Activated B cell treated with CpG ODN at 0.5 μM for 24 hours (primary cell): ENCODE results near the gene FN3KRP. TPM values are rescaled to one million over a fixed set of nuclear protein-coding genes. Genes with fewer than 3 reads are reported as not detected.

Source experiments
- ATAC-seq: fragments of 200-7000 bp; cut with Tn5 transposase; one replicate; pipeline ENCODE4 v1.10.0; 2021; ENCODE audit warnings: low read depth, mild to moderate bottlenecking, moderate library complexity
- CTCF ChIA-PET: fragments of 350-600 bp; sonication (Branson Sonifier 250); formaldehyde crosslinking; loops from one replicate; lab custom pipeline; 2021; ENCODE audit warnings: antibody characterized with exemption; lab: Charles Lee
- POLR2A ChIA-PET: fragments of 350-600 bp; sonication (Branson Sonifier 250); formaldehyde crosslinking; loops from one replicate; lab custom pipeline; 2021; ENCODE audit warnings: antibody characterized with exemption; lab: Charles Lee
- DNase-seq: peaks from one replicate; pipeline ENCODE4 v3.0.0; 2022
- H3K27ac Mint-ChIP-seq: one replicate; pipeline ENCODE4 v1.8.0; 2020; ENCODE audit warnings: mixed read lengths
- H3K27me3 Mint-ChIP-seq: one replicate; pipeline ENCODE4 v1.8.0; 2021; ENCODE audit warnings: mixed read lengths
- H3K36me3 Mint-ChIP-seq: one replicate; pipeline ENCODE4 v1.8.0; 2021; ENCODE audit warnings: low read depth, mixed read lengths
- H3K4me1 Mint-ChIP-seq: one replicate; pipeline ENCODE4 v1.8.0; 2021; ENCODE audit warnings: mixed read lengths
- H3K4me3 Mint-ChIP-seq: one replicate; pipeline ENCODE4 v1.8.0; 2020; ENCODE audit warnings: mild to moderate bottlenecking, mixed read lengths
- H3K9me3 Mint-ChIP-seq: one replicate; pipeline ENCODE4 v1.8.0; 2020; ENCODE audit warnings: mixed read lengths
- intact Hi-C: fragments of 100-400 bp; cut with micrococcal nuclease; formaldehyde crosslinking; loops from one replicate; pipeline ENCODE4 v1.15.1; 2024
- total RNA-seq: library from RNA; stranded (reverse); gene quantifications from 2 replicates; pipeline ENCODE4 v1.2.3, GENCODE V29; 2022
- TF ChIP-seq, protein P1 (sequence below): fragments of 200-600 bp; IDR thresholded peaks from one replicate; pipeline ENCODE4 v1.8.0; 2022; ENCODE audit warnings: antibody characterized with exemption, mild to moderate bottlenecking

The FN3KRP gene
- 26.7 and 28.5 TPM in 2 replicates for total RNA-seq

- DNase-seq (peak; percentile 78), ATAC-seq (peak; percentile 95)
- Mint-ChIP-seq H3K4me1 (peaks cover 22% of the 10 kb centered on the region), H3K9me3 (no peaks in the 10 kb centered on the region), H3K27ac (peak within 1 kb of the TSS; percentile 87), H3K36me3 (peaks cover 25% of the 10 kb centered on the region), H3K4me3 (peak within 1 kb of the TSS; percentile 96), H3K27me3 (no peaks in the 10 kb centered on the region)
- intact Hi-C loops: loop anchor here (1.0 kb wide), 5 partner anchors 8 to 123 kb away; partner anchors contain the start of genes RAB40B, TBCD and WDR45B
- ChIA-PET CTCF (no interaction called here), POLR2A (interaction anchor here (0.6 to 1.4 kb wide), 10 partner anchors 9 to 1033 kb away, joined by 3 to 9 read pairs (median 5); partner anchors contain the start of gene ARL16)
- TF ChIP-seq, protein P1, sequence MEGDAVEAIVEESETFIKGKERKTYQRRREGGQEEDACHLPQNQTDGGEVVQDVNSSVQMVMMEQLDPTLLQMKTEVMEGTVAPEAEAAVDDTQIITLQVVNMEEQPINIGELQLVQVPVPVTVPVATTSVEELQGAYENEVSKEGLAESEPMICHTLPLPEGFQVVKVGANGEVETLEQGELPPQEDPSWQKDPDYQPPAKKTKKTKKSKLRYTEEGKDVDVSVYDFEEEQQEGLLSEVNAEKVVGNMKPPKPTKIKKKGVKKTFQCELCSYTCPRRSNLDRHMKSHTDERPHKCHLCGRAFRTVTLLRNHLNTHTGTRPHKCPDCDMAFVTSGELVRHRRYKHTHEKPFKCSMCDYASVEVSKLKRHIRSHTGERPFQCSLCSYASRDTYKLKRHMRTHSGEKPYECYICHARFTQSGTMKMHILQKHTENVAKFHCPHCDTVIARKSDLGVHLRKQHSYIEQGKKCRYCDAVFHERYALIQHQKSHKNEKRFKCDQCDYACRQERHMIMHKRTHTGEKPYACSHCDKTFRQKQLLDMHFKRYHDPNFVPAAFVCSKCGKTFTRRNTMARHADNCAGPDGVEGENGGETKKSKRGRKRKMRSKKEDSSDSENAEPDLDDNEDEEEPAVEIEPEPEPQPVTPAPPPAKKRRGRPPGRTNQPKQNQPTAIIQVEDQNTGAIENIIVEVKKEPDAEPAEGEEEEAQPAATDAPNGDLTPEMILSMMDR: no peak
Observed at GRCh38 chr17:82716203-82717010, at the start of gene FN3KRP. Gene FN3KRP, plus strand, starts transcription at chr17:82716706. Its CDS starts 50 bp downstream, at chr17:82716756.

- Mint-ChIP-seq H3K27me3 (peaks cover 2% of the 10 kb centered on the region), H3K36me3 (no peaks in the 10 kb centered on the region), H3K4me3 (no peak overlapping the region), H3K4me1 (peaks cover 6% of the 10 kb centered on the region), H3K27ac (no peak overlapping the region), H3K9me3 (no peaks in the 10 kb centered on the region)
- ChIA-PET CTCF (interaction anchor here (1.0 kb wide), 1 partner anchor 101 kb away, joined by 3 read pairs; no protein-coding TSS in a partner anchor), POLR2A (no interaction called here)
- intact Hi-C loops: no loop called here
- no peak for ATAC-seq
- DNase-seq: no peak
- TF ChIP-seq, protein P1: no peak
Observed at GRCh38 chr17:82666931-82667667, 49.4 kb upstream of the FN3KRP start.

GRCh38 chr17:82667668-82668000 is 48.9 kb upstream of the FN3KRP start:
- H3K27me3 Mint-ChIP-seq: peaks cover 2% of the 10 kb centered on the region
- H3K4me1 Mint-ChIP-seq: peaks cover 6% of the 10 kb centered on the region
- TF ChIP-seq, protein P1: no peak
- no peak overlapping the region for H3K4me3 Mint-ChIP-seq
- POLR2A ChIA-PET: no interaction called here
- no peak overlapping the region for H3K27ac Mint-ChIP-seq
- H3K36me3 Mint-ChIP-seq: no peaks in the 10 kb centered on the region
- ATAC-seq (no peak), DNase-seq (no peak)
- H3K9me3 Mint-ChIP-seq: no peaks in the 10 kb centered on the region
- CTCF ChIA-PET: interaction anchor here (1.0 kb wide), 1 partner anchor 100 kb away, joined by 3 read pairs; no protein-coding TSS in a partner anchor
- intact Hi-C loops: no loop called here

DNA sequence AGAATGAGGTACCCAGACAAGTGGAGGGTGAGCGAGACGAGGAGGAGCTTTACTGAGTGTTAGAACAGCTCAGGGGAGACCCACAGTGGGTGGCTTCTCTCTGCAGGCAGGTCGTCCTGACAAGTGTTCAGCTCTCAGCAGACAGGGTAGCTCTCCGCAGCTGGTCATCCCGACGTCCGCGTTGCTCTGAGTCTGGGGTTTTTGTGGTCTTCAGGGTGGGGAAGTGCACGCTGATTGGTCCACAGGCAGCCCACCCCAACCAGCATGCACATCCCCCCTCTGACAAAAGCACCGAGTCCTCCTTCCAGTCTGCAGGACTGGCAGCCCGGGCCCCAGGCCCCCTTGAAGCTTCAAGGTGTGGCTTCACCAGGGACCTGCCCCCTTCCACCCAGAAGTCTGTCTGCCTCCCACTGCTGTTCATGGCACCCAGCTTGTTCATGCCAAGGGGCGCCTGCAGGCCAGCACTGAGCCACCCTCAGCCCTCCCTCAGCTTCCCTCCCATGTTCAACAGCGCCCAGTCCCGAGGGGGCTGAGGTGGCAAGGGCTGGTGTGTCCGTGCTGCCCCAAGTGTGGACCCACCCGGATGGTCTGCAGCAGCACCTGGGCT is 48.4 kb upstream of the FN3KRP start:
- peaks cover 2% of the 10 kb centered on the region for H3K27me3 Mint-ChIP-seq
- ChIA-PET POLR2A (no interaction called here), CTCF (interaction anchor here (0.7 to 1.7 kb wide), 6 partner anchors 94 to 217 kb away, joined by 3 to 5 read pairs (median 4); no protein-coding TSS in a partner anchor)
- no peak overlapping the region for H3K27ac Mint-ChIP-seq
- no peak for ATAC-seq
- TF ChIP-seq, protein P1: no peak
- no peak for DNase-seq
- H3K4me1 Mint-ChIP-seq: peaks cover 6% of the 10 kb centered on the region
- intact Hi-C loops: loop anchor here (1.0 kb wide), 1 partner anchor 107 kb away; no protein-coding TSS in a partner anchor
- no peak overlapping the region for H3K4me3 Mint-ChIP-seq
- no peaks in the 10 kb centered on the region for H3K36me3 Mint-ChIP-seq
- no peaks in the 10 kb centered on the region for H3K9me3 Mint-ChIP-seq
